HG03039 (cell line): Measurements from ENCODE around the gene TMCO1.
A peak's percentile ranks its signal among the peaks of the same experiment; 100 is the strongest.
"Not testable (repeated sequence)": the region's sequence is repeated elsewhere in the genome, so short reads cannot be mapped to it uniquely, and the experiment has no call there.

ENCODE experiments used
- ATAC-seq: cut with Tn5 transposase; IDR thresholded peaks from one replicate; pipeline ENCODE4 v1.9.1; 2021; ENCODE audit warnings: mild to moderate bottlenecking, moderate library complexity; ENCODE audit not compliant: unreplicated experiment

The TMCO1 gene

GRCh38 chr1:165768513-165769394 is at the start of gene TMCO1:
Gene TMCO1, minus strand, starts transcription at chr1:165768868. Its CDS starts 117 bp downstream, at chr1:165768751.
- ATAC-seq: peak; percentile 100

- ATAC-seq: no peak
Measured at GRCh38 chr1:165816826-165817497, 48.3 kb upstream of the TMCO1 start.

- ATAC-seq: no peak
Measured at GRCh38 chr1:165816157-165816556, 47.5 kb upstream of the TMCO1 start.

- no peak for ATAC-seq
Measured at GRCh38 chr1:165815725-165816124, 47.1 kb upstream of the TMCO1 start.

- ATAC-seq: no peak
Measured at GRCh38 chr1:165807613-165808012, 38.9 kb upstream of the TMCO1 start.

GRCh38 chr1:165804513-165804912 is 35.8 kb upstream of the TMCO1 start:
- not testable (repeated sequence) for ATAC-seq

- no peak for ATAC-seq
Measured at GRCh38 chr1:165799387-165799786, 30.7 kb upstream of the TMCO1 start.

- ATAC-seq: no peak
Measured at GRCh38 chr1:165795894-165796293, 27.2 kb upstream of the TMCO1 start.

- no peak for ATAC-seq
Measured at GRCh38 chr1:165793951-165794350, 25.3 kb upstream of the TMCO1 start.

- no peak for ATAC-seq
Measured at GRCh38 chr1:165787741-165788140, 19.1 kb upstream of the TMCO1 start.

GRCh38 chr1:165783519-165783918 is 14.9 kb upstream of the TMCO1 start:
- not testable (repeated sequence) for ATAC-seq

GRCh38 chr1:165778197-165778596 is 9.5 kb upstream of the TMCO1 start:
- ATAC-seq: not testable (repeated sequence)

- no peak for ATAC-seq
Measured at GRCh38 chr1:165773324-165773965, 4.8 kb upstream of the TMCO1 start.

- no peak for ATAC-seq
Measured at GRCh38 chr1:165772739-165773138, 4.1 kb upstream of the TMCO1 start.

- ATAC-seq: no peak
Measured at GRCh38 chr1:165764277-165764676, 4.4 kb downstream of the TMCO1 start.

- no peak for ATAC-seq
Measured at GRCh38 chr1:165763442-165763841, 5.2 kb downstream of the TMCO1 start.

- ATAC-seq: no peak
Measured at GRCh38 chr1:165762725-165763124, 5.9 kb downstream of the TMCO1 start.

- no peak for ATAC-seq
Measured at GRCh38 chr1:165759095-165759494, 9.6 kb downstream of the TMCO1 start.

GRCh38 chr1:165755393-165756010 is 13.2 kb downstream of the TMCO1 start:
- ATAC-seq: no peak

GRCh38 chr1:165753934-165754333 is 14.7 kb downstream of the TMCO1 start:
- peak; percentile 84 for ATAC-seq

- no peak for ATAC-seq
Measured at GRCh38 chr1:165748550-165748949, 20.1 kb downstream of the TMCO1 start.
